ENCODE data around the gene IQSEC3.
"Not testable (repeated sequence)": the region's sequence is repeated elsewhere in the genome, so short reads cannot be mapped to it uniquely, and the experiment has no call there.

The IQSEC3 gene

GRCh38 chr12:214003-214741 is 147.6 kb downstream of the IQSEC3 start, which contains the start of gene SLC6A12:
Gene SLC6A12 (minus strand): TSS chr12:214157. CDS start chr12:209986, 4,171 bp downstream.
- DNase-seq (ENCODE audit: low spot score), result no peak

- DNase-seq (ENCODE audit: low spot score), result no peak
Observed at GRCh38 chr12:215116-215515, 148.5 kb downstream of the IQSEC3 start.

DNA sequence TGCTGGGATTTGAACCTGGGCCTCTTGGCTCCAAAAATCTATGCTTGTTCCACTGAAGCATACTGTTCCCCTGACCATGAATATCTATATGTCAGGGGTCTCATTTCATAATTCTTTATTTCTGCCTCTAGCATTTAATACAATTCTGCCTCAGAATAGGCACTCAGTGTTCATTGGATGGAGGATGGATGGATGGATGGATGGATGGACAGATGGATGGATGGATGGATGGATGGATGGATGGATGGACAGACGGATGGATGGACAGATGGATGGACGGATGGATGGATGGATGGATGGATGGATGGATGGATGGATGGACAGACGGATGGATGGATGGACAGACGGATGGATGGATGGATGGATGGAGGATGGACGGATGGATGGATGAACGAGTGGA is 150.5 kb downstream of the IQSEC3 start:
- DNase-seq (ENCODE audit: low spot score), result not testable (repeated sequence)

GRCh38 chr12:218221-218620 is 151.7 kb downstream of the IQSEC3 start:
- no peak for DNase-seq (ENCODE audit: low spot score)

DNA sequence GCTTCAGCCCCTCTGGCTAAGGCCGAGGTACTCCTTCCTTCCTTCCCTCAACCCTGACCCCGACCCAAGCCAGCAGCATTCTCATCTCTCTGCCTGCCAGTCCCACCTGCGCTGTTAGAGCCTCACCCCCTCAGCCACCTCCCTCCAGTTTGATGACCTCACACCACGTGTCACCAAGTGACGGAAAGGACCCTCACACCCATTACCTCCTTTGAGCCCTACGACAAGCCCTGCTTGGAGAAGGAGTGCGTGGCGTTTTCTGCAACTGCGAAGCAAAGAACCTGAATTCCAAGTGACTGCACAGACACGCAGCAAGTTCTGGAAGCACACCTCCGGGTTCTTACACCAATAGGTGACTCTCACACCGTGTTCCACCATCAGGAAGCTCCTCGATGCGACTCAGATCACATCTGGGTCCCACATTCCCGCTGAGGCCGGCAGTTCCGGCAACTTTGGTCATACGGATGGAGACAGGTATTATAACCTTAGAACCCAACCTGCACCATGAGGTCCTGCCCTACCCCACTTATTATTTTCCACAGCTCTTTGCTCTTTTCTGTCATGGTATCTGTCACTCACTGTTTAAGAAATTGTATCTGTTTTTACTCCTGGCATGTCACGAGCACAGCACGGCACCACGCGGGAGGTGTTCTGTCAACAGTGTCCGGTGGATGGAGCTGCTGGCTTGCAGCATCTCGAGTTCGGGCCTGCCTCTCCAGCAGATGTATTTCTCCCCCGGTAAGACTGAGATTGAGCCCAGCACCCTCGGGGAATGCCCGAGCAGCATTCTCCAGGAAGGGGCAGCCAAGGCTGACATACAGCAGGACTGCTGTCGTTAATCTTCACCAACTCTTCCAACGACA is 152.4 kb downstream of the IQSEC3 start:
- no peak for DNase-seq (ENCODE audit: low spot score)

GRCh38 chr12:219891-220352 is 153.4 kb downstream of the IQSEC3 start:
- peak; percentile 76 for DNase-seq (ENCODE audit: low spot score)

DNA sequence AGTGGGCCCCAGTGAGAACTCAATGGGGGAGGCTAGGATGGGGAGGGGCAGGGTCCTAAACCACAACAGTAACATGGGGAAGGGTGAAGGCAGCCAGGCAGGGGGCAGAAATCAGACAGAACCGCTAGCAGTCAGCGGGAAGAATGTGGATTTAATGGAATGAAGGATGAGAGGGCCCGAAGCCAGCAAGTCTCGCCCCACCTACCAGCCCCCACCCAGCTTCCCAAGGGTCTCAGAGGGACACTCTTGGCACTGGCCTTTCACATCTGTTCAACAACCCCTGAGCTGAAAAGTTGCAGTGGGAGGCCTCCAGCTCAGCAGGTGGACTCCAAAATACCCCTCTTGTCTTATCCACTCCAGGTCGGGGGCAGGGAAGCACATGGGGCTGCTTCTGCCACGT is 153.9 kb downstream of the IQSEC3 start:
- DNase-seq (ENCODE audit: low spot score), result no peak

DNA sequence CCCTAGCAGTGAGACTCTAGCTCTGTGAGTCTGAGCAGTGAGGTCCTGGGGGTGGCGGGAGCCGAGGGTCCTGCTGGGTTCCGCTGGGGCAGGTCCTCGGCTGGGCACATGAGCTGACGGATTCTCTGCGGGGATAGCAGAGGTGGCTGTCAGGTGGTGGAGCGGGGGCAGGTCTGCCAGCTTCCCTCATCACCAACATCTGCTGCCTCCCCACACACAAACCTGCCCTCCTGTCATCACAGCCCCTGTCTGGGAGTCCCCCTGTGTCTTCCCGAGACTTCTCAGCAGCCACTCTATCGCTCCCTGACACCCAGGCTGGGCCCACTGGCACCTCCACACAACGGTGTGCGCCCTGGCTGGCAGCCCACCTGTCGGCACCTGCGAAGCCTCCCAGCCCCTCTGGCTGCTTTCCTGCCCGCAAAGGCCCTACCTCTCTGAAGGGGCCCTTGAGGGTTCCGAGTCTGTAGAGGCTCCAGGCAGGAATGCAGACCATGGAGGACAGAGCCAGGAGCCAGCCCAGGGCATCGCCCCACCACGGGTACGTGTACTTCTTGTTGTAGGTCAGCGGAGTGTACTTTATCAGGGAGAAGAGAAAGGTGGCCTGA is 154.5 kb downstream of the IQSEC3 start:
- no peak for DNase-seq (ENCODE audit: low spot score)

GRCh38 chr12:221736-222135 is 155.2 kb downstream of the IQSEC3 start:
- DNase-seq (ENCODE audit: low spot score), result no peak

- no peak for DNase-seq (ENCODE audit: low spot score)
Observed at GRCh38 chr12:223841-224240, 157.3 kb downstream of the IQSEC3 start.

- no peak for DNase-seq (ENCODE audit: low spot score)
Observed at GRCh38 chr12:224330-224729, 157.8 kb downstream of the IQSEC3 start.

DNA sequence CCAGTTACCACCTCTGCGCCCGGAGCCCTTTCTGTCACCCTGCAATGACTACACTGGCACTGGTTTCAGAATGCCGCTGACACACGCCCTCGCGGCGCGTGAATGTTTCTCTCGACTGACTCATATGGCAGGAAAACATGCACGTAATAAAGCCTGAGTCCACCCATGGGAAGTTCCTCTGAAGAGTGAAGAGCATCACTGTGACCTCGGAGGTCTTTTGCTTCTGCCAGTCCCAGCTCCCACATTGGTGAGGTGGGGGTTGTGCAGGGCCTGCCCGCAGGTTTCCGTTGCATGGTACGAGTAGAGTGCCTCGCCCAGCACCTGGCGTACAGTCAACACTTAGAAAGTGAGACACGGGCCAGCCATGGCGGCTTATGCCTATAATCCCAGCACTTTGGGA is 158.4 kb downstream of the IQSEC3 start:
- no peak for DNase-seq (ENCODE audit: low spot score)

GRCh38 chr12:226401-226800 is 159.8 kb downstream of the IQSEC3 start:
- DNase-seq (ENCODE audit: low spot score), result no peak

DNA sequence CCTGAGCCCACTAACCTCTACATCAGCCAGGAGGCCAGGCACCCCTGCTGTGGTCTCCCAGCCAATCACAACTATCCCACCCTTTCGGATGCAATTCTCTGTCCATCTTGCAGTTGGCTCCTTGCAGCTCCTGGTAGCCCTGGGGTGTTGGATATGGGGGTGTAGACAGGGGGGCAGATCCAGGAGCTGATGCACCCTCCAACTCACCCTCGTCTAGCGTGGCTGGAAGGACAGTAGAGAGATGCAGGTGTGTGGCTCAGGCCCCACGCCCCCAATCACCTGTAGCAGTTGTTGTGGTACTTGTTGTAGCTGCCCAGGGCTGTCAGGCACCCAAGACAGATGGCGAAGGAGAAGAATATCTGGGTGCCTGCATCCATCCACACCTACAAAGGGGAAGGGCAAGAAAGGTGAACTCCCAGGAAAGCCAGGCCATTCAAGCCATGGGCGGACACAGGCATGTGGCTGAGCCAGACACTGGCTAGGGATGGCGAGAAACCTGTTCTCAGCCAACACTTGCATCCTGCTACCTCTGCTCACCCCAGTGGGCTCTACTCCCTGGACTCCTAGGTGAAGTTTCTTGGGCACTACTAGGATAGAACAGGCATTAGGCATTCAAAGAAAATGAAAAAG is 160.8 kb downstream of the IQSEC3 start:
- no peak for DNase-seq (ENCODE audit: low spot score)
